ENCODE measurements around the gene MGARP.
"Not testable (repeated sequence)": the region's sequence is repeated elsewhere in the genome, so short reads cannot be mapped to it uniquely, and the experiment has no call there.

MGARP gene

DNA sequence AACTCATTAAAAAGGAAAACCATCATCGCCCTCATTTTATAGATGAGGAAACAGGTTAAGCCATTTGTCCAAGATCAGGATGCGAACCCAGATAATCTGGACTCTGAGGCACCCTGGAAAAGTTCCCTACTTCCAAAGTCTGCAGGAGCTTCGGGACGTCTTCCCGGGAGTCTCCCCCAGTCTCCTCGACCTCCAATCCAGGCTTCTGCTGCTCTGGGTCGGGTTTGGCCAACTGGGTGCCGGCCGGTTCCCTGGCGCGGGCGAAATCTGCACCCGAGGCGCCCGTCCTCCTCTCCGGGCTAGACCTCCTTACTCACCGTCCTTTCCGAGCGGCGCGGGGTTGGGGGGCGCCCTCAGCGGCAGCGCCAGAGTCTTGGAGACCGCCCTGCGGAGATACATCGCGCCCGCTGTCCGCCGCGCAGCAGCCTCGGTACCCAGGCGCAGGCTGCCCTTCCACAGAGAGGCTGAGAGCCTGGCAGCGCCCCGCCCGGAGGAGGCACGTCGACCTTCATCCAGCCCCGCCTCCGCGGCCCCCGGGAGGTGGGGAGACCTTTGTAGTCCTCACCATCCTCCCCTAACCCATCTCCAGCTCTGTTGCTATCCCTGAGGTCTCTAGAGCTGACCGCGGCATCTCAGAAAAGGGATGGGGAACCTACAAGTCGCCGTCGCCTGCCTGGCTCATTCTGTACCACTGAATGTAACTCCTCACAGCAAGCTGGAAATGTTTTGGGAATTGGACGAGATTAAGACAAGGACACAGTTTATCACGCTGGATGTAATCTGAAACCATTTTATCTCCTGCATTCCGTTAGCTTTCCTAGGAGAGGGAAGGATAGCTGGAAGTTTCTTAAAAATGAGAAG lies at the start of gene MGARP:
Gene MGARP, minus strand, starts transcription at position 466 of the 861 bp plus-strand sequence. Its CDS starts 67 bp downstream, at position 399.
- peak in 1 of 2 donors; percentile 6 for DNase-seq (ENCODE audit: low read depth in 2 of 2)

GRCh38 chr4:139329665-139330200 lies 49.7 kb upstream of the MGARP start:
- DNase-seq (ENCODE audit: low read depth in 2 of 2) = no peak

GRCh38 chr4:139324620-139325019 lies 44.6 kb upstream of the MGARP start:
- DNase-seq (ENCODE audit: low read depth in 2 of 2) = no peak

- DNase-seq (ENCODE audit: low read depth in 2 of 2) = not testable (repeated sequence)
Measured at GRCh38 chr4:139322541-139322940, 42.5 kb upstream of the MGARP start.

DNA sequence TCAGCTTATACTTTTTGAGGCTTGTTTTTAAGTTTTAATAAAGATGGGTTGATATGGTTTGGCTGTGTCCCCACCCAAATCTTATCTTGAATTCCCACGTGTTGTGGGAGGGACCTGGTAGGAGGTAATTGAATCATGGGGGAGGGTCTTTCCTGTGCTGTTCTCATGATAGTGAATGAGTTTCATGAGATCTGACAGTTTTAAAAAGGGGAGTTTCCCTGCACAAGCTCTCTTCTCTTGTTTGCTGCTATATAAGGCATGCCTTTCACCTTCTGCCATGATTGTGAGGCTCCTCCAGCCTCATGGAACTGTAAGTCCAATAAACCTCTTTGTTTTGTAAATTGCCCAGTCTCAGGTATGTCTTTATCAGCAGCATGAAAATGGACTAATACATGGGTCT lies 42.0 kb upstream of the MGARP start:
- DNase-seq (ENCODE audit: low read depth in 2 of 2) = not testable (repeated sequence)

GRCh38 chr4:139319571-139319970 lies 39.5 kb upstream of the MGARP start:
- no peak for DNase-seq (ENCODE audit: low read depth in 2 of 2)

DNA sequence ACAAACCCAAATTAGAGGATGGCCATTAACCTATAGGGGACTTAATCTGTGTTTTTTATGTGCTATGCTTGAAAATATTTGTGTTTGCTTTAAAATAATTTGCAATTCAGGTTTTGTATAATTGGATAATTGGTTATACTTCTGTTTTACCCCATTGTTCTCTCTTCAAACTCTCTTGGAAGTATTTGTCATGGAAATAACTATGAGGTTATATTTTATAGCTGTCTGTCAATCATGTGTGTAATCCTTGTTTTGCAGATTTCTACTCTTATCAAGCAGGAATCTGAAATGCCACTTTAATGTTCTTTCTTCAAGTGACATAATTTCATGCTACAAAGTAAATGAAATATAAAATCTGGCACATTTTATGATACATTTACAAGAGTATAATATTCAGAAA lies 37.6 kb upstream of the MGARP start:
- DNase-seq (ENCODE audit: low read depth in 2 of 2) = no peak

GRCh38 chr4:139316733-139317132 lies 36.7 kb upstream of the MGARP start:
- DNase-seq (ENCODE audit: low read depth in 2 of 2) = no peak

DNA sequence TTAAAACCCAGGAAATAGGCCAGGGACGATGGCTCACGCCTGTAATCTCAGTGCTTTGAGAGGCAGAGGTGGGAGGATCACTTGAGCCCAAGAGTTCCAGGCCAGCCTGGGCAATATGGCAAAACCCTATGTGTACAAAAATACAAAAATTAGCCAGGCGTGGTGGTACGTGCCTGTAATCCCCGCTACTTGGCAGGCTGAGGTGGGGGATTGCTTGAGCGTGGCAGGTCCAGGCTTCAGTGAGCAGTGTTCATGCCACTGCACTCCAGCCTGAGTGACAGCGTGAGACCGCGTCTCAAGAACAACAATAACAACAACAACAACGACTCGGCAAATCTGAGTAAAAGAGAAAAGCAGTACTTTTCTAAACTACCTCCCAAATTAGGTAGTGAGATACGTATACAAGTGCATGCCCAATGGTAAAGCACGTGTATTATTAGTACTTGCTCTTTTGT lies 35.2 kb upstream of the MGARP start:
- DNase-seq (ENCODE audit: low read depth in 2 of 2) = no peak

DNA sequence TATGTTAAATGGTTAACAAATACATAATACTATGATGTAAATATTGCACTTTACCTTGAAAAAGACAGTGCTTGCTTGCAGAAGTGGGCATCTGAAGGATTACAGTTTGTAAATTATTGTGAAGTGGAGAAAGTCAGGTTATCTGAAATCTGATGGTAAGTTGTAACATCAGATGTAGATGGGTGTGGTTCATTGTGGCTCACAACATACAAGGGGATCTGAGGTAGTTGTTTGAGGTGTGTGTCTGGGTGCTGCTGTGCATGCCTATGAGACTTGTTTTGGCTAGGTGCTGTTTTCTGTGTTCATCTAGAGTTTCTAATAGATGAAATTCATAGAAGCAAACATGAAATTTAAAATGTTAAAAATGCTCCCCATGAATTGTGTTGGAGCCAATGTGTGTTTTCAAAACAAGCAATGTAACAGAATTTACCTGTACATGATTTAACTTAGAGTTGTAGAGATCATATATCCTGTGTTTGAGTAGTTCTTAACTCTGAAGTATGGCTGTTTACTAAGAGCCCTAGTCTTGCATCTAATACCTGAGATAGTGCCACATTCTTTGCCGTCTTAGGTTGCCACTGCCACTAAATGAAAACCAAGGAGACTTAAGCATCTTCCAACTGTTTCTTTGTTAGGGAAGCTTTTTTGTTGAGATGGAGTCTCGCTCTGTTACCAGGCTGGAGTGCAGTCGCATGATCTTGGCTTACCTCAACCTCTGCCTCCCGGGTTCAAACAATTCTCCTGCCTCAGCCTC lies 34.2 kb upstream of the MGARP start:
- DNase-seq (ENCODE audit: low read depth in 2 of 2) = no peak

GRCh38 chr4:139313414-139313813 lies 33.4 kb upstream of the MGARP start:
- not testable (repeated sequence) for DNase-seq (ENCODE audit: low read depth in 2 of 2)

GRCh38 chr4:139312552-139313332 lies 32.7 kb upstream of the MGARP start:
- no peak for DNase-seq (ENCODE audit: low read depth in 2 of 2)

DNA sequence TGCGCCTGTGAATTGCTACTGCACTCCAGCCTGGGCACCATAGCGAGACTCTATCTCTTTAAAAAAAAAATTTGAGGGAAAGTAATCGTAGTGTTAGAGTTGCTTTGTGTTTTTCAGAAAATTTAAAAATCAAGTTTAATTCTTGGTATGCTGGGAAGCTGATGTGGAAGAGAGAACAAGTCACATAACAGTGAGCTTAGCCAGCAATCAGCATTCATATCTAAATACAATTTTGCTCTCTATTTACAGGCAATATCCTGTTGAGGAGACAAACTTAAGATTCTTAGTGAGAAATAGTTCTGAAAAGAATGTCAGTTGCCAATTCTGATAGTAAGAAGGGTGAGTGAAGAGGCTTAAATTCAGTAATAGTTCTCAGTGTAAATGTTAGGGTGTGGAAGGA lies 31.9 kb upstream of the MGARP start:
- no peak for DNase-seq (ENCODE audit: low read depth in 2 of 2)

- DNase-seq (ENCODE audit: low read depth in 2 of 2) = no peak
Measured at GRCh38 chr4:139304920-139305319, 24.9 kb upstream of the MGARP start.

DNA sequence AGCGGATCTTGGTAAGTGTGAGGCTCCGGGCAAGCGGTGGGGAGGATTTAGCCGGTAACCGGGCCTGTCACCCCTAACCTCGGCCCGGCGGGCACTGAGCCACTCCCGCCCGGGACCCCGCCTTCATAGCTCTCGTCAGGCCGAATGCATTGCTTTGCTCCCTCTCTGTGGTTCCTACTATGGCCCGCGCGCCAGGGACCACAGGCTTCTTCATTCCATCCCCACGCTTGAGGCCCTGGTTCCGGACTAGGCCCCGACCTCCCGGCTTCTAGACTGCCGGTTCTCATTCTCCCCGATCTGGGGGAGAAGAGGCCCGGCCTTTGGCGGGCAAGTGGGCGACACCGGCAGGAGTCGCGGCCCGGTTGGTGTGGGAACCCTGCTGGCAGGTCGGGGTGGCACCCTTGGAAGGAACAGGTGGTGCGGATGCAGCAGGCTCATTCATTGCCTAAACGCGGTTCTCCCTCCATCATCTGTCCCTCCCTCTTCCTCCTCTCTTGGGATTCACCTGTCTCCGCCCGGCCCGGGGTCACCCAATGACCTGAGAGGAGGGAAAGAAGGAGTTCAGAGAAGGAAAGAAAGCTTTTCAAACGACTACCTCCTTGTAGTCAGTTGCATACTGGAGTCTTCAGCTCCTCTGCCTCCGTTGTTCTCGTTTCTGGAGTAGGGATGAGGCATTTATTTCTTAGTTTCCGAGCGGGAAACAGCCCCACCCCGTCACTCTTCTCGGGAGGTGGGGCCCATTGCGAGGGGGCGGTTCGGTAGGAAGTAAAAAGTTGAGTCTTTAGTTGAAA lies 22.0 kb upstream of the MGARP start, which contains the start of gene NDUFC1:
Gene NDUFC1, minus strand, starts transcription at position 657 of the 791 bp plus-strand sequence. CDS start 6,679 bp downstream, outside the sequence.
- peak; percentile 31 to 47 for DNase-seq (ENCODE audit: low read depth in 2 of 2)

DNA sequence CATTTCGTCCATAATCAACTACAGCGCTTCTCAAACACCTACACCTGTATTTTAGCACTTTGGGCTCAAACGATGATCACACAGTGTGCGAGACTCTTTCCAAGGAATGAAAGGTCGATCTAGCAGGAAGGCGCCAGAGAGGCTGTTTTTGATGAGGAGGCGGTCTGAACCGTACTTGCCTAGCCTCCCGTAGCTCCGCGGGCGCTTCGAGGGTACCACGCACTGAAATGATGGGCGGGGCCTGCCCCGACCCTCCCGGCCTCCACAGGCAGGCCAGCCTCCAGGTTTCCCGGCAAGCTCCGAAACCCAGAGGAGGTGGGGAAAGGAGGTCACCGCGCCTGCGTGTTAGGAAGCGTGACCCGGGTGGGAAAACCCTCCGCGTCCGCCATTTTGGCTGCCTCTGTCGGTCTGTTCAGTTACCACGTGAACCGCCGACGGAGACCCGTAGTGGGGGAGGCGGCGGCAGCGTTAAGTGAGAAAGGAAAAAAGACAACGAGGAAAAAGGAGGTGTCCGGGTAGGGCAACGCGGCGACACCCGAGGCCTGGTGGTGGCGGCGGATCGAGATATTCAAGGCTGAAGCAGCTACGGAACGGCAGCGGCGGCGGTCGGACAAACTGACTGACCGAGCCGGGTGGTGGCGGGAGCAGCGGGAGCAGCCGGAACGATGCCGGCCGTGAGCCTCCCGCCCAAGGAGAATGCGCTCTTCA lies 21.2 kb upstream of the MGARP start, which contains the start of gene NAA15:
Gene NAA15, plus strand, starts transcription at position 393 of the 708 bp plus-strand sequence. Its CDS starts 273 bp downstream, at position 666.
- DNase-seq (ENCODE audit: low read depth in 2 of 2) = peak; percentile 96 to 97

- DNase-seq (ENCODE audit: low read depth in 2 of 2) = no peak
Measured at GRCh38 chr4:139300431-139301112, 20.5 kb upstream of the MGARP start.

GRCh38 chr4:139299536-139299935 lies 19.5 kb upstream of the MGARP start:
- DNase-seq (ENCODE audit: low read depth in 2 of 2) = no peak

DNA sequence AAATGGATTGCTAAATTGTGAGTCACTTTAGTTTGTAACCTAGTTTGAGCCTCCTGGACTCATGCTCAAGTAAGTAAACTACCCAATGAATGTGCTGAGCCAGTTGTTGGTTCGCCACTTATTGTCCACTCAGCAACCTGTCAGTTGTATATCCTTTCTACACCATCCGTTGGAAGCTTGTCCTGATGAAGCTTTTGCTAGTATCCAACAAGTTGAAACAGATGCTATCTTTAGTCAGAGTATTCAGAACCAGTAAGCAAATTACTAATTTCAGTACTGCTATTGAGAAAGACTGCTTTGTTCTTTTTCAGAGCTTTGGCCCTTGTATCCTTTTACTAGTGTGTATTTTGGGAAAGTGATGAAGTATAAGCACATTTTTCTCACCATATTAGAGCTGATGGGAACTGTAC lies 17.0 kb upstream of the MGARP start:
- DNase-seq (ENCODE audit: low read depth in 2 of 2) = no peak
